NCI-H128 (cell line): ENCODE data around the gene OTULIN.

ENCODE experiments used
- DNase-seq: peaks from one replicate; lab custom pipeline; 2025; ENCODE audit not compliant: unreplicated experiment; lab: John Stamatoyannopoulos, UW

OTULIN gene

GRCh38 chr5:14738050-14738449, 73.5 kb downstream of the OTULIN start:
- DNase-seq: no peak

- no peak for DNase-seq
Measured at GRCh38 chr5:14739538-14739937, 75.0 kb downstream of the OTULIN start.

GRCh38 chr5:14739981-14740380, 75.5 kb downstream of the OTULIN start:
- no peak for DNase-seq

GRCh38 chr5:14741131-14741530, 76.6 kb downstream of the OTULIN start:
- no peak for DNase-seq

GRCh38 chr5:14741801-14742440, 77.4 kb downstream of the OTULIN start:
- DNase-seq: peak; percentile 22

GRCh38 chr5:14742498-14742897, 78.0 kb downstream of the OTULIN start:
- no peak for DNase-seq

GRCh38 chr5:14743601-14744295, 79.2 kb downstream of the OTULIN start:
- no peak for DNase-seq

- no peak for DNase-seq
Measured at GRCh38 chr5:14744296-14745187, 80.0 kb downstream of the OTULIN start.

- DNase-seq: no peak
Measured at GRCh38 chr5:14745188-14745563, 80.7 kb downstream of the OTULIN start.

GRCh38 chr5:14745753-14746152, 81.2 kb downstream of the OTULIN start:
- no peak for DNase-seq

- DNase-seq: no peak
Measured at GRCh38 chr5:14748180-14748900, 83.8 kb downstream of the OTULIN start.
